Esophagus muscularis mucosa (tissue), 4 donors: ENCODE data around the gene REPS1.

Experiments
- CTCF ChIP-seq, 3 experiments: fragments of 200-600 bp in 2 of 3; fragments of 450-650 bp in 1 of 3; sonication (generic) in 2 of 3; IDR thresholded peaks; one replicate each; pipeline ENCODE4 v1.5.1; 2017 to 2019; ENCODE audit warnings: antibody characterized with exemption in 3 of 3, mild to moderate bottlenecking in 2 of 3, moderate library complexity in 1 of 3
- EP300 ChIP-seq: sonication (generic); formaldehyde crosslinking; IDR thresholded peaks from one replicate; pipeline ENCODE4 v1.6.1; 2017; ENCODE audit warnings: antibody characterized with exemption
- POLR2A ChIP-seq: fragments of 450-650 bp; IDR thresholded peaks from one replicate; pipeline ENCODE4 v1.6.1; 2017; ENCODE audit warnings: antibody characterized with exemption, moderate library complexity, mild to moderate bottlenecking, low read depth
- POLR2AphosphoS5 ChIP-seq, 2 donors: sonication (generic); formaldehyde crosslinking; IDR thresholded peaks; one replicate each; pipeline ENCODE4 v1.6.1; 2017; ENCODE audit warnings: antibody characterized with exemption in 2 of 2

DNA sequence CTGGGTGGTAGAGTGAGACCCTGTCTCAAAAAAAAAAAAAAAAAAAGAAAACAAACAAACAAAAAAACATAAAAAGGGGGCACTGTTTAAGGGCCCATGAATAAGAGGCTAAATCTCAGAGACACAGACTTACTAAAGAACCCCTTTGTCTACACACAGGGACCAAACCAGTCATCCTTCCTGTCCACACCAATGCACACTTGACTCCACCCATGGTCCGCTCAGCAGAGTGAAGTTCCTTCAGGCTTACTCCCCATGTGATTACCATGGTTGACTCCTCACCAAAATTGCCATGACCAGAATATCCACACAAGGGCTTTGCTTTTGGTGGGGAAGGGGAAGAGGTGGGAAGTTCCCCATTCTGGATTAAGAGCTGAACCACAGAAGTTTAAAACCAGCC is 19.4 kb upstream of the REPS1 start:
- TF ChIP-seq CTCF (IDR thresholded peaks at IDR 0.05) (no peak), POLR2A (no peak), POLR2AphosphoS5 (IDR thresholded peaks at IDR 0.05) (no peak), EP300 (no peak)
